ENCODE data around the gene BAHCC1.

GRCh38 chr17:81437191-81437651 is 42.0 kb downstream of the BAHCC1 start:
- TF ChIP-seq GLIS3 (CRISPR knock-in tag; IDR thresholded peaks at IDR 0.05) (no peak), ZFP30 (CRISPR knock-in tag; IDR thresholded peaks at IDR 0.05) (no peak), OSR1 (CRISPR knock-in tag; IDR thresholded peaks at IDR 0.05) (no peak), RARB (CRISPR knock-in tag; IDR thresholded peaks at IDR 0.05) (no peak), ESRRG (CRISPR knock-in tag; IDR thresholded peaks at IDR 0.05) (no peak), SNAI2 (CRISPR knock-in tag; IDR thresholded peaks at IDR 0.05) (no peak), CREB5 (CRISPR knock-in tag; IDR thresholded peaks at IDR 0.05; ENCODE audit: low read depth) (no peak), PPARA (CRISPR knock-in tag; IDR thresholded peaks at IDR 0.05; ENCODE audit: borderline replicate concordance) (no peak), ZNF70 (CRISPR knock-in tag; IDR thresholded peaks at IDR 0.05) (no peak), ZFP3 (CRISPR knock-in tag; IDR thresholded peaks at IDR 0.05) (no peak), CSRNP3 (CRISPR knock-in tag; IDR thresholded peaks at IDR 0.05) (no peak), TCF4 (CRISPR knock-in tag; IDR thresholded peaks at IDR 0.05; ENCODE audit: borderline replicate concordance) (no peak)

Measured in SK-N-SH treated with all-trans-retinoic acid at 6 μM for 48 hours (cell line).